Measurements from ENCODE around the gene PPARD.
"Not testable (repeated sequence)": the region's sequence is repeated elsewhere in the genome, so short reads cannot be mapped to it uniquely, and the experiment has no call there.

The PPARD gene

GRCh38 chr6:35415065-35415891 lies 72.9 kb downstream of the PPARD start:
- DNase-seq: no peak

GRCh38 chr6:35417979-35418661 lies 75.8 kb downstream of the PPARD start:
- DNase-seq: no peak

DNA sequence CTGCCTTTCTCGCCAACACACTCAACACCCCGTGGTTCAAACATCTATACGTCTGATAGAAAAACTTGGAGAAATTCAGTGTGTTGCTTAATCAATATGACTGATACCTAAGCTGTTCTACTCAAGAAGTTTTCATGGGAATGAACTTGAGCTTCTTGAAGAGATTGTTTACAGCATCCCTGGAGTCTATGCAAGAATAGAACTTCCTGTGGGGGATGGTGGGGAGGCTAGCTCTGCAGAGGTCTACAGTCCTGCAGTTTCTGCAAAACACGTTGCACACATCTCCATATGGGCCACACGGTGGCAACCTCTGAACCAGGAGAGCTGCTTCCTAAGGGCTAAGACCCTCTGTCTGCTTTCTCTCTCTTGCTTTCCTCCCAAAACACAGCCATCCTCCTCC lies 77.1 kb downstream of the PPARD start:
- DNase-seq: no peak

- no peak for DNase-seq
Observed at GRCh38 chr6:35419961-35420360, 77.6 kb downstream of the PPARD start.

GRCh38 chr6:35425284-35425683 lies 82.9 kb downstream of the PPARD start:
- DNase-seq: no peak

DNA sequence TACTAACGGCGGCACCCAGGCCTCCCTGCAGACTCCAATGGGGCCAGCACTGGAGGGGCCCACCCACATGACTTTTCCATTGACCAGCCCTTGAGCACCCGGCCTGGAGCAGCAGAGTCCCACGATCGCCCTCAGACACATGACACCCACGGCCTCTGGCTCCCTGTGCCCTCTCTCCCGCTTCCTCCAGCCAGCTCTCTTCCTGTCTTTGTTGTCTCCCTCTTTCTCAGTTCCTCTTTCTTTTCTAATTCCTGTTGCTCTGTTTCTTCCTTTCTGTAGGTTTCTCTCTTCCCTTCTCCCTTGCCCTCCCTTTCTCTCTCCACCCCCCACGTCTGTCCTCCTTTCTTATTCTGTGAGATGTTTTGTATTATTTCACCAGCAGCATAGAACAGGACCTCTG lies 83.7 kb downstream of the PPARD start:
- no peak for DNase-seq

- no peak for DNase-seq
Observed at GRCh38 chr6:35427435-35427834, 85.1 kb downstream of the PPARD start.

DNA sequence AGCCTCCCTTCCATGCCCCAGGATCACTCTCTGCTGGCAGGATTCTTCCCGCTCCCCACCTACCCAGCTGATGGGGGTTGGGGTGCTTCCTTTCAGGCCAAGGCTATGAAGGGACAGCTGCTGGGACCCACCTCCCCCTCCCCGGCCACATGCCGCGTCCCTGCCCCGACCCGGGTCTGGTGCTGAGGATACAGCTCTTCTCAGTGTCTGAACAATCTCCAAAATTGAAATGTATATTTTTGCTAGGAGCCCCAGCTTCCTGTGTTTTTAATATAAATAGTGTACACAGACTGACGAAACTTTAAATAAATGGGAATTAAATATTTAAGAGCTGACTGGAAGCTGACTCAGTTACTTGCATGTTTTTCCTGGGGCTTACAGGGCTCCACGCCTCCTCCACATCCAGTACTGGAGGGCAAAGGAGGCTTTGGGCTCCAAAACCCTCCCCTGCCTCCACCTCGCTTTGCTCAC lies 85.5 kb downstream of the PPARD start:
- no peak for DNase-seq

- DNase-seq: no peak
Observed at GRCh38 chr6:35428421-35429149, 86.2 kb downstream of the PPARD start.

DNA sequence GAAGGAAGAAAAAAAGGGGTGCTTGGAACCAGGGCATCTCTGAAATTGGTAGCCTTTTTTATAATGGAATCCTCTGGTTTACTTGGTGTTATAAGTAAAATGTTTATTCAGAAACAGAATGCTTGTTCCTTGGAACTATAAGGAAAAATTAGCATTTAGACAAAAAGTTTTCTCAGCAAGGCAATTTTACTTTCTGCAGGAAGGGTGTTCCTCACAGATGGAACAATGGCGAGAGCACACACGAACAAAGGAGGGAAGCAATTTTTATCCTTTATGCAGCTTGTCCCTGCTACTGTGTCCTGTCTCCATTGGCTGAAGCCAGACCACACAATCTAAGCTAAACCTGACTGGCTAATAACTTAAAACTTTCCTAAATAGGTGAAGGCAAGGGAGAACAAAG lies 87.1 kb downstream of the PPARD start:
- no peak for DNase-seq

- DNase-seq: no peak
Observed at GRCh38 chr6:35432291-35432690, 89.9 kb downstream of the PPARD start.

- DNase-seq: not testable (repeated sequence)
Observed at GRCh38 chr6:35432702-35433101, 90.3 kb downstream of the PPARD start.

GRCh38 chr6:35435074-35435837 lies 92.9 kb downstream of the PPARD start:
- DNase-seq: no peak

- no peak for DNase-seq
Observed at GRCh38 chr6:35436071-35436857, 93.9 kb downstream of the PPARD start.

GRCh38 chr6:35438378-35439065 lies 96.2 kb downstream of the PPARD start:
- not testable (repeated sequence) for DNase-seq

GRCh38 chr6:35439308-35439707 lies 97.0 kb downstream of the PPARD start:
- no peak for DNase-seq

GRCh38 chr6:35441205-35441604 lies 98.8 kb downstream of the PPARD start:
- no peak for DNase-seq

- DNase-seq: no peak
Observed at GRCh38 chr6:35441642-35442041, 99.3 kb downstream of the PPARD start.

DNA sequence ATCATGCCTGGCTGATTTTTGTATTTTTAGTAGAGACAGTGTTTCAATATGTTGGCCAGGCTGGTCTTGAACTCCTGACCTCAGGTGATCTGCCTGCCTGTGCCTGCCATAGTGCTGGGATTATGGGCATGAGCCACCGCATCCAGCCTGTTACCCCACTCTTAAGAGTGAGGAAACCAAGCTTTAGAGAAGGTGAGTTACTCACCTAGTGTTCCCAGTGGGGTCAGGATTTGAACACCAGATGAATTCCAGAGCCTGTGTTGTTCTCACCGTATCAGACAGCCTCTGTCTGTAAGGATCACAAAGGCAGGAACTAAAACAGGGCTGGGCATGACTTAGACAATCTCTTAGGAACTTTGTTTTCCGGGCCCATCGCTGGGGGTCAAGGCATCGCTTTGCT lies 100.3 kb downstream of the PPARD start:
- no peak for DNase-seq

GRCh38 chr6:35443341-35444030 lies 101.1 kb downstream of the PPARD start:
- no peak for DNase-seq

DNA sequence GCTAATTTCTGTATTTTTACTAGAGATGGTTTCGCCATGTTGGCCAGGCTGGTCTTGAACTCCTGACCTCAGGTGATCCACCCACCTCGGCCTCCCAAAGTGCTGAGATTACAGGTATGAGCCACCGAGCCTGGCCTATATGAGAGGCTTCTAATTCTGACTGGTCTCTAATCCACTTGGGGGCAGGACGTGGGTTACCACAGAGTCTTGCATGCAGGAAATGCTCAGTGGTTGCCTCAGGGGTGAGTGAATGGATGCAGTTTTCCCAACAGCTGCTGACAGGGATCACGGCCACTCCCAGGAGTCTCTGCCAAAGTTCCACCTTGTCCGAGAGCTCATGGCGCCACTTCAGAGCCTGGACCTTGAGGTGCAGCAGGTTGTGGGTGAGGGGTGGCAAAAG lies 103.3 kb downstream of the PPARD start:
- DNase-seq: no peak

Data from stimulated activated CD8-positive, alpha-beta memory T cell treated with anti-CD3 and anti-CD28 coated beads, Interleukin-4, amount 100 ng/mL, for 48 hours (primary cell).